HL-60 (cell line): ENCODE data around the gene MRAS.

Source experiments
- CTCF ChIP-seq: IDR thresholded peaks from one replicate; pipeline ENCODE4 v1.5.1; 2011; ENCODE audit warnings: low read length, control low read depth, inconsistent platforms; ENCODE audit not compliant: insufficient read depth
- POLR2AphosphoS5 ChIP-seq: IDR thresholded peaks from 2 replicates; pipeline ENCODE4 v1.6.1; 2012; ENCODE audit warnings: low read depth
- SPI1 ChIP-seq: IDR thresholded peaks from 2 replicates; pipeline ENCODE4 v1.6.1; 2012; ENCODE audit warnings: low read depth, mild to moderate bottlenecking, borderline replicate concordance

GRCh38 chr3:138439646-138440045 is 91.3 kb downstream of the MRAS start:
- TF ChIP-seq CTCF: no peak
- TF ChIP-seq POLR2AphosphoS5: no peak
- TF ChIP-seq SPI1: no peak
